Mesenteric fat pad (tissue), 1 donor: ENCODE data around the gene GIPC2. TPM values are rescaled to one million over a fixed set of nuclear protein-coding genes. Genes with fewer than 3 reads are reported as not detected.
"Not testable (repeated sequence)": the region's sequence is repeated elsewhere in the genome, so short reads cannot be mapped to it uniquely, and the experiment has no call there.

Source experiments
- DNase-seq: peaks from one replicate; pipeline ENCODE4 v3.0.0-alpha.2; 2020; ENCODE audit warnings: low spot score
- total RNA-seq: library from RNA; stranded (reverse); fragmentation: NEBNext Ultra II Directional; extraction: Animal tissue kit (Norgen Biotek cat#: 25700); gene quantifications from one replicate; pipeline ENCODE4 v1.2.1, GENCODE V29; 2021
- donor health status: DM: yes; HTN: yes; CAD: no.

The GIPC2 gene
- total RNA-seq, 1 donor from 2014 or later, result 2.7 TPM

DNA sequence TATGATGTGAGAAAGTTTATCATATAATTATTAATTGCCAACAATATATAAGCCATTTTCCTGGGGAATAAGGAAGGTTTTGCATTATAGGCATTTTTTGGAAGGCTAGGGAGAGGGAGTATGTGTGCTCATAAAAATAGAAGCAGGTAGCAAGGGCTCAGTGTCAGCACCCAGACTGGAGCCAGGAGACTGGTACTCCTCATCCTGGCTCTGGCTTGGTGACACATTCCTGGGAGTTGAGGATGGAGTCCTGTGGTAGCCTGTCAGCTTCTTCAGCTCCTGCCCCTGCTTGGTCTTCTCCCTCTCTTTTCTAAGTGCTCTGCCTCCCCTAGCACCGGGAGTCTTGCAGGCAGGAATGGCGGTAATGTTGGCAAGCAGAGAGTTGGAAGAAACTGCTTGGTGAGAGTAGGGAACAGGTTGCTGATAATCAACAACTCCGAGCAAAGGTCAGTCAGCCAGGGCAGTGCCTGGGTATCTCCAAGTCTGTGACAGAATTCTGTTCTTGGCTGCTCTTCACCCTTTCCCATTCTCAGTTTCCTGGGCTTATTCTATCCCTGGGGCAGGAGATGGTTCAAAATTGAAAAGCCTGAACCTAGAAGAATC is 23.0 kb downstream of the GIPC2 start:
- DNase-seq, result no peak

DNA sequence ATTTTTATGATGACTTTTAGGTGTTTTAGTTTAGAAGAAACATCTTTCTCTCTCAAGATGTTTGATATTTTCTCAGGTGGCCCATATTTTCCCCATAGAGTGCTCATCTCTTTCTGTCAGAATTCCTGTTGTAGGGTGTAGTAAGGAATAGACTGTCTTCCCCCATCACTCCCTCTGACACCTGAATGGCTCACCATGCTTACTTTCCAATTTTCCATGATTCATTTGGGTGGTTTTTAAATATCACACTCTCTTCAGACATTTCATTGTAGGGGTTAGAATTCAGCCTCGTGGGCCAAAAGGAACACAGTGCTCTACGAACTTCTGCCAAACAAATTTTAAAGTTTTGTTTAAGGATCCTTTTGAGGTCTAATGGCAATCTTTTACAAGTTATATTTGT is 24.0 kb downstream of the GIPC2 start:
- DNase-seq, result no peak

DNA sequence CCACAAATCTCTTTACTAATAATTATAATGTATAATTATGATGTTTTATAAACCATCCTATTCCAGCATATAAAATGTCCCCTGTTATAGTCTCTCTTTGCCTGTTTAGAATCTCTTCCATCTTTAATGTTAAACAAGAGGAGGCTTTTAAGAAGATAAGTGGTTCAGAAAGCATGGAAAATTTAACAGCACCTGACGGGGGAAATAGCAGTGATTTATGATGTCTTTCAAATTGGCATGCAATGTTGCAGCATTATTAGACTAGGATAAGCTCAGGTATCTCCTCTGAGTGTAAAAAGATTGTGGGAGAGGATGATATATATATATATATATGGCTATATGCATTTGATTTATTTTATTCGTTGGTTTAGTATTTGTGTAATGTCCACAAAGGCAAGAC is 24.4 kb downstream of the GIPC2 start:
- DNase-seq, result no peak

DNA sequence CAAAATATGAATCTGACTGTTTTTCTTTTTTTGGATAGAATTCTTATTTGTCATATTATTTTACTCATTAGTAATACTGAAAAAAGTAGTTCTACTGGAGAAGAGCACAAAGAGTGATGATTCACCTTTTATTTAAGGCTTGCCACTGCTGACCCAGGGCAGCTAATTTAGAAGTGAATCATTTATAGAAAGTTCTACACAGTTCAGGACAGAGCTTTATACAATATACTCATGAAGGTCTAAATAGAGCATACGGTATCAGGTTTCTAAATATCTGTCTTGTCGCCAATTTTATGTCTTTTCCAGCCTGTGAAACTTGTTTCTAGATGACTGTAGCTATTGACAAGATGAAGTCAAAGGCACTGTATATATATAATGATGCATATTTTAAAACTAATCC is 25.0 kb downstream of the GIPC2 start:
- no peak for DNase-seq

DNA sequence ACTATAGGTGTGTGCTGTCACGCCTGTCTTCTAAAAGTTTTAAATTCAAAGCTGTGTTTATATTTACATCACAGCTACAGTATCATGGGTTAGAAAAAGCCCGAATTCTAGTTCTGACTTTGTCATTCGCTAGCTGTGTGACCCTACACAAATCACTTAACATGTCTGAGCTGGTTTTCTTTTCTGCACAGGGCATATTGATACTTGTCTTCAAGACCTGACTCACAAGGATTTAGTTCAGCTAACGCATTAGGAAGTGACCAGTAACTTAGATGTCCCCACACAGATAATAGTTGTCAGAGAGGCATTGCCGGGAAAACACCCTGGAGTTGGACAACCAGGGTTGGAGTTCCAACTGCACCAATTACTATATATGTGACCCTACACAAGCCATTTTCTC is 25.9 kb downstream of the GIPC2 start:
- DNase-seq, result no peak

DNA sequence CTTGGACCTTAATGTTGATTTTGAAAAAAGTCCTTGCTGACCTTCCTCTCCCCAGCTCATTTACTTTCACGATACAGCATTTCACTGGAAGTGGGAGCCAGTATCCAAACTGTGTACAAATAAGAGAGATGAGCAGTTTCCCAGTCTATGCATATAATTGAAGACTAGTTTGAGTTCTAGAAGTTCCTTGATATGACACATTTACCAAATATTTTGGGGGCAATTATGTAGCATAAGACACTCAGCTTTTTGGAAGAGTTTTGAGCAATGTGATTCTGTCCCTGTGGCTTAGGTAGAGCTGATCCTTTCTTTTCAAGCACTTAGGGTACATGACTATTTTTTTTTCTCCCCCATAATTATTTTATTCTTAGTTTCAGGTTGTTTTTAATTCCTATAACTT is 26.4 kb downstream of the GIPC2 start:
- DNase-seq, result no peak

DNA sequence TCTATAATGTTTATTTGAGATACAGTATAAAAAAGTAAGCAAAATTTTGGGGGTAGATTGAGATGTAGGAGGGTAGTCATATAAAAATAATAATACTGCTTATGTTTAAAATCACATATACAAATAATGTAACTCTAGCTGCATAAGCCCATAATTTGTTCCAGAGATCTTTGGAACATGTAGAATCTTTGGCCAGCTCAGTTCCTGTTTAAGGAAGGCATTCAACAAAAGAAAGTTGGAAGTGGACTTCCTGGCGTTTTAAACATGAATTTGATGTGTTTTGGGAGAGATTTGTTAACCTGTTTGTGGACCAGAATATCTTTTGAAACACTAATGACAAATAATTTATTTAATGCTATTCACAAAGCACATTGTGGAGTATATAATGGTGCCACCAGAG is 27.7 kb downstream of the GIPC2 start:
- DNase-seq, result no peak

DNA sequence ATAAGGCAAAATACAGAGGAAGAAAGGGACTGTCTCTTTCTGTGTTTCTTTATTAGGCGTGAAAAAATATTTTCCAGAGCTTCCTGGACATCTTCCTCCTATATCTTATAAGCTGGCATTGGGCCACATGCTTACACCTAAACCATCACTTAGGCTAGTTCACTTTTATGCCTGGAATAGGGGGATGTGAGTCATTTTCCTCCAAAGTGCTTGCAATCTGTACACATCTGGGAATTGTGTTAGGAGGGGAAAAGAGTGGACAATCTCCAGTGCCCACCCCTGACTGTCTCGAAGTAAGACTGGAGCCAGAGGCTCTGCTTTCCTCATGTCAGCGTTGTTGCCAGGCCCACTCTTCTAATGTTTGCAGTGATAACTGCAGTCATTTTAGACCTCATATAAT is 29.9 kb downstream of the GIPC2 start:
- no peak for DNase-seq

DNA sequence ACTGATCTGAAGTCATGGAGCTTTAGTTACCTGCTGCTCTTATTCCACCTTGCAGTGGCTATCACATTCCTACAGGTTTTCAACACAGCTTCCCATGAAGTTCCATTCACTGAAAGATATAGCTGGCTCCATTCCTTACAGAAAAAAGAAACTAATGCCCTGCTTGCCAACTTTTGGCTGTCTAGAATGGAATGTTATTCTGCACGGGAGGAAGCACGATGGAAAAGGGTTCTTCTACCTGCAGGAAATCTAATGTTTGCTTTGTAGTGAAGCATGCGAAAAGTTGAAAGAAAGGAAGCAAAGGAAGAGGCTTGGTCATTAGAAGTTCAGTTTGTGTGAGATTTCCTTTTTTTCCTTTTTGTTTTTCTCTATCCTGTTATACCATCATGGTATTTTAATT is 32.6 kb downstream of the GIPC2 start:
- DNase-seq, result no peak

DNA sequence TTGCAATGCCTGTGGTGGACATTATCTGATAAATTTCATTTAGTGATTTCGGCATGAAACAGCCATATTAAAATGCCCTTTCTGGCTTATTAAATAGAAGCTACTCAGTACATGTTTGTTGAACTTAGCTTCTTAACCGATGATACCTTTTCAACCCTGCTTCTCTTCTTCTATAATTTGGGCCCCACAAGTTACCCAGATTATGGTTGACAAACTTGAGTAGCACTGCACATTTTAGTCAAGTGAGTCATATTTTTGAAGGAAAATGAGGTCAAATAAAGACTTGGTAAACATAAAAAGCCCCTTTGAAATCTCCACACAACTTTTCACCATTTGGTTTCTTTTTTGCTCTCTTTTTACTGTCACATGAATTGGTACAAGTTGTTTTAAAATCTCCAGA is 33.8 kb downstream of the GIPC2 start:
- DNase-seq, result no peak

DNA sequence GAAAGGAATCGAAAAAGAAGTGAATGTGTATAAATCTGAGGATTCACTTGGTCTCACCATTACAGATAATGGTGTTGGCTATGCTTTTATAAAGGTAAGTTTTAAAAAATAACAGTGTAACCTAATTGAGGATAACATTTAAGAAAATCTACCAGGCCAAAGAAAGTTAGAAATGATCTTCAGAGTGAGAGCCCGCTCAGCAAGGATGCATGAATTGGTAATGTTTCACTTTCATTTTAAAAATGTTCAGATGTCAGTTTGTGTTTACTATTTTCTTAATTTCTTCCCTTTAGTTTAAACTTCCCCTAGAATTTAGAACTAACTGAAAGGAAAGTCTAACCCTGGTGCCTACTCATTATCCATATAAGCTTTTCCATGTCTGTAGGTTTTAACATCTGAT is 35.0 kb downstream of the GIPC2 start:
- no peak for DNase-seq

DNA sequence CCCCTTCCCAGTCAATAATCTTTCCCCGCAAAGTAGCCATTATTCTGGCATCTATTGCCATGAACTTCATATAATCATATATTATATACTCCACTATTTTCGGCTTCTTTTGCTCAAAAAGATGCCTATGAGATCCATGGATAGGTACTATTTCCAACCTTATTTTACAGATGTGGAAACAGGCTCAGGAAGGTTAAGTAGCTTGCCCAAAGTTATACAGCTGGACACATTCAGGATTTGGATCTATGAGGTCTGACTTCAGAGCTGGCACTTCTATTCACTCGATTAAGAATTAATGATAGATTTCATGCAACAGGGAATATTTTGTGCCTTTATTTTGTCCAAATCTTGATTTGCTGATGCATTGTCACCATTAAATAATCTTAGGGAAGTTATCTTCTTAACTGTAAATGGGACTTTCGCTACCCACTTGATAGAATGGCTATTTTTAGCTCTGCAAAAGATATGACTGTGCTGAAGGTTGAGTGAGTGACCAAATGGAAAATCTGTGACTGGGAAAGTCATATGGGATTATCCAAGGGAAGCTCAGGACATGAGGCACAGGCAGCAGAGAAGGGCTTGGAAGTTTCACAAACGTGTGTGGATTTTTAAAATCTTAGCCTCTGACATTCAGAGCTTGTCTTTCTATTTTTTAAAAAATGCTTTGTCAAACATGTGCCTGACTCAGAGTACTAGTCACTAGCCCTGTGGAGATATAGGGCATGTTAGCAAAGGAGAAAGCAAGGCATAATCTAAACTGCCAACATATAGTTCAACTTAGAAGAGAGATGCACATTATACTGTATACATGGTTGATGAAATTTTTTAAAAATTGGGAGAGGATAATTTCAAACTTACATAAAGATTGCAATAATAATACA is 36.5 kb downstream of the GIPC2 start:
- DNase-seq, result no peak

DNA sequence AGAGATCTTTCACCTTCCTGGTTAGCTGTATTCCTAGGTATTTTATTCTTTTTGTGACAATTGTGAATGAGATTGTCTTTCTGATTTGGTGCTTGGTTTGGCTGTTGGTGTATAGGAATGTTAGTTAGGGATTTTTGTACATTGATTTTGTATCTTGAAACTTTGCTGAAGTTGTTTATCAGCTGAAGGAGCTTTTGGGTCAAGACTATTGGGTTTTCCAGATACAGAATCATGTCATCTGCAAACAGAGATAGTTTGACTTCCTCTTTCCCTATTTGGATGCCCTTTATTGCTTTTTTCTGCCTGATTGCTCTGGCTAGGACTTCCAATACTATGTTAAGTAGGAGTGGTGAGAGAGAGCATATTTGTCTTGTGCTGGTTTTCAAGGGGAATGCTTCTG is 38.9 kb downstream of the GIPC2 start:
- not testable (repeated sequence) for DNase-seq

DNA sequence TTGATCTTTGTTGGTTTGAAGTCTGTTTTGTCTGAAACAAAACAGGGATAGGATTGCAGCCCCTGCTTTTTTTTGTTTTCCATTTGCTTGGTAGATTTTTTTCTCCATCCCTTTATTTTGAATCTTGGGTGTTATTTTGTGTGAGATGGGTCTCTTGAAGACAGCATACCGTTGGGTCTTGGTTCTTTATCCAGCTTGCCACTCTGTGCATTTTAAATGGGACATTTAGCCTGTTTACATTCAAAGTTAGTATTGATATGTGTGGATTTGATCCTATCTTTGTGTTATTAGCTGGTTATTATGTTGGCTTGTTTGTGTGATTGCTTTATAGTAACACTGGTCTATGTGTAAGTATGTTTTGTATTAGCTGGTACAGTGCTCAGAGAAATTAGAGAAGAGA is 40.9 kb downstream of the GIPC2 start:
- no peak for DNase-seq

DNA sequence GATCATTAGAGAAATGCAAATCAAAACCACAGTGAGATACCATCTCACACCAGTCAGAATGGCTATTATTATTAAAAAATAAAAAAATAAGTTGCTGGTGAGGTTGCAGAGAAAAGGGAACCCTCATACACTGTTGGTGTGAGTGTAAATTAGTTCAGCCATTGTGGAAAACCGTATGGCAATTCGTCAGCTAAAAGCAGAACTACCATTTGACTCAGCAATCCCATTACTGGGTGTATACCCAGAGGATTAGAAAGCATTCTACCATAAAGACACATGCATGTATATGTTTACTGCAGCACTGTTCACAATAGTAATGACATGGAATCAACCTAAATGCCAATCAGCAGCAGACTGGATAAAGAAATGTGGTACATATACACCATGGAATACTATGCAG is 42.2 kb downstream of the GIPC2 start:
- no peak for DNase-seq

DNA sequence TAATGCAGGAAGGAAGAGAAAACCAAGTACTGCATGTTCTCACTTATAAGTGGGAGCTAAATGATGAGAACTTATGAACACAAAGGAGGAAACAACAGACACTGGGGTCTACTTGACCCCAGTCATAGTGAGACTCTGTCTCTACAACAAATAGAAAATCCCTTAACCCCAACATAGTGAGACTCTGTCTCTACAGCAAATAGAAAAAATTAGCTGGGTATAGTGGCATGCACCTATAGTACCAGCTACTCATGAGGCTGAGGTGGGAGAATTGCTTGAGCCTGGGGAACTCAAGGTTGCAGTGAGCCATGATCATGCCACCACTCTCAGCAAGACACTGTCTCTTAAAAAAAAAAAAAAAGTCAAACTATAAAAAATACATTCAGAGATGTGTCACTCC is 42.7 kb downstream of the GIPC2 start:
- DNase-seq, result no peak

DNA sequence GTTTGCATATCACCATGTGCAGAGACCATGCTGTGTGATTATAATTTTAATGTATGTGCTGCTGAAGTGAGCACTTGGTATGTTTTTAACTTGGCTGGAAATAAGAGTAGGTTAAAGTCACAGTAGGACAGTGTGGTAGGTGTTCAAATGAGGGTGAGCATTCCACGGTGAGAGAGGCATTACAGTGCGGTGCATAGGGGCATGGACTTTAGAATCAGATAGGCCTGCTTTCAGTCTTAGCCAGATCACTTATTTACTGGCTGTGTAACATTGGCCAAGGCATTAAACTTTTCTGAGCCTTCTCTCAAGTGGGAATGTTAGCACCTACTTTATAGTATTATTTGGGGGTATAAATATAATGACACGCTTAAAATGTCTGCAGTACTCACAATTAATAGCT is 43.2 kb downstream of the GIPC2 start:
- DNase-seq, result no peak

DNA sequence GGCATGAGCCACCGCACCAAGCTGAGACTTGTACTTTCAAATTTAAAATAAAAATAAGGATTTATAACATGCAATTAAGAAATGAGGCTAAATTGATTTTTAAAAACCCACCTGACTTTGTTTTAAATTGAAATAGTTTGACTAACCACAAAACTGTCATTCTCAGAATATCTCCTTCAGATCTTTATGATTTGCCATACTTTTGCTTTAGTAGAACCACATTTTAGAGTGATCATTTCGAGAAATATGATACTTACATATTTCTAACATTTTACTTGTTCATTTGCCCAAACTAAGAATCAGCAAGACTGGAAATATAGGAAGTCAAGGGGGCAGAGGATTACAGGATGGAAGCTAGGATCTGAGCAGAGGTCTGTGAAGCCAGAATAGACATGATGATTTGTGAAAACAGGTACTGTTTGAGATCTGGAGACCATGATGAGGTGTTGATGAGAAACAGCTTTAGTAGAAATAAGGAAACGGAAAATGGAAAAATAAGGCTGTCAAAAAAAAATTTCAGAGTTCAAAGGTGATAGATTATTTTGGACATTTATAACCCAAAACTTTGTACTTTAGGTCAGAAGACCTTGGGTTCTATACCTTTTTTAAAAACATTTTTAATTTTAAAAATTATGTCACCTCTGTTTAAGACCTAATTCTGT is 44.8 kb downstream of the GIPC2 start:
- no peak for DNase-seq

DNA sequence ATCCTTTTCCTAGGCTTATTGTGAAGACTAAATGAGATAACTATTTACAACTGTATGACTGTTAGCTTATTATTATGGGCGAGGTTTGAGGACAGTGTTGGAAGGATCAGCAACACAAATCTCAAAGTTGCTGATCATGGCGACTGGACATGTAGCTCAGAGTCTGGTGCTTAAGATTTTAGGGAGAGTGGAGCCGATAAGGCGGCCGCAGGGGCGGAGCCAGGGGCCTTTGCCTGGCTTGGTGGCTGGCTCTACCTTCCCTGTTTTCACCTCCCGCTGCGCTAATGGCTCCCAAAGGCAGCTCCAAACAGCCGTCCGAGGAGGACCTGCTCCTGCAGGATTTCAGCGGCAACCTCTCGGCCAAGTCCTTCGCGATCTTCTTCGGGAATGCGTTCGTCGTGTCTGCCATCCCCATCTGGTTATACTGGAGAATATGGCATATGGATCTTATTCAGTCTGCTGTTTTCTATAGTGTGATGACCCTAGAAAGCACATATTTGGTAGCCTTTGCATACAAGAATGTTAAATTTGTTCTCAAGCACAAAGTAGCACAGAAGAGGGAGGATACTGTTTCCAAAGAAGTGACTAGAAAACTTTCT is 45.5 kb downstream of the GIPC2 start:
- no peak for DNase-seq

DNA sequence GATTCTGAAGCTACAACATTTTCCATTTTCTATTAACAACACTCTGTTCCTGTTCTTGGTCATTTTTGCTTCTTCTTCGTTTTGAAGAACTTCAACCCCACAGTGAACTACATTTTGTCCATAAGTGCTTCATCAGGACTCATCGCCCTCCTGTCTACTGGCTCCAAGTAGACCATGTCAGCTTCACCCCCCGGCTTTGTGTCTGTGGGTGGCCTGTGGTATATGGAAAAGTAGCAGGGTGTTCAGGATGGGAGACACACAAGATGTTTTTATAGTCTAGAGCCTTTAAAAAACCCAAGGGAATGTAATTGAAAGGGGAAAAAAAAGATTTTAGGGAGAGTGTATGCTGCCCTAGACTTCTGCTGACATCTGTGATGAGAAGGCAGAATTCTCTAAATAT is 46.1 kb downstream of the GIPC2 start:
- no peak for DNase-seq

DNA sequence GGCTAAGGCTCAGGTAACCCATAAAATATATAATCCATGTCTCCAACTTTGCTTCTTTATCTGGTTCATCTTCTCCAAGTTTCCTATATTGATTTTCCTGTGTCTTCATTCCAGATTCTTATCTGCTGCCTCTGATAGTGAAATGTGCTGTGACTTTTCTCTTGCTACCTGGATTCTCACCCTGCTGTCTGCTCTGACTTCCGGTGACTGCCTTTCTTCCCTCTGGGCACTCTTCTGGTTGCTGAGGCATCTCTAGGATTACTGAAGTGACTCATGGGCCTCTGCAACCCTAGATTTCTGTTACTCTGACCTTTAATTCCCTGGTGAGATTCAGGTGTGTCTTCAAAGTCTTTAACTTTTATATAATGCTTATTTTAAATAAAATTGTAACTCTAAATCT is 46.9 kb downstream of the GIPC2 start:
- DNase-seq, result no peak

DNA sequence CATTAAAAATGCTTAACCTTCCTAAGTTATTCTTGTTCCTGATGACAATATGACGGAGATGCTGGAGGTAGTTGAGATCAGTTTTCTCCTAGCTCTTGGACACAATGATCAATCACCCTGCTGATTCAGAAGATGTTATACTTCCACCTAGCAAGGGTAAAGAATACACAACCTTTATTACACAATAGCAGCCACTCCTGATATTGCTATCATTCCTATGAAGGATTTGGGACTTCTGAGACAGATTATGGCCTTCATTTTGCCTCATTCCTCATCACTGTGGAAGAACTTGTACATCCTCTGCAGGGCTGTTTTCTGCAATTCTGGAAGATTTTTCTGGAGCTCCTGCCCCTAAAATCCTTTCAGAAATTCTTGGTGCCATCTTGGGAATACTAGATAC is 47.8 kb downstream of the GIPC2 start:
- no peak for DNase-seq
